Ascending aorta (tissue), 2 donors: ENCODE measurements around the gene HCFC1. TPM values are rescaled to one million over a fixed set of nuclear protein-coding genes. Genes with fewer than 3 reads are reported as not detected.
"Not testable (repeated sequence)": the region's sequence is repeated elsewhere in the genome, so short reads cannot be mapped to it uniquely, and the experiment has no call there.

Source experiments
- DNase-seq, 2 donors: peaks; one replicate each; pipeline ENCODE4 v3.0.0-alpha.2; 2019; ENCODE audit warnings: low spot score in 2 of 2
- H3K27ac ChIP-seq, 2 donors: fragments of 200-600 bp; sonication (generic); one replicate each; pipeline ENCODE4 v1.5.1; 2016 to 2017; ENCODE audit warnings: mild to moderate bottlenecking in 1 of 2
- H3K27me3 ChIP-seq: fragments of 200-600 bp; sonication (generic); one replicate; pipeline ENCODE4 v1.5.1; 2017
- H3K36me3 ChIP-seq, 2 donors: fragments of 200-600 bp; sonication (generic); one replicate each; pipeline ENCODE4 v1.5.1; 2016
- H3K4me1 ChIP-seq, 2 donors: fragments of 200-600 bp; sonication (generic); one replicate each; pipeline ENCODE4 v1.5.1; 2016 to 2017; ENCODE audit warnings: mild to moderate bottlenecking in 1 of 2
- H3K4me3 ChIP-seq, 2 donors: fragments of 200-600 bp; sonication (generic); one replicate each; pipeline ENCODE4 v1.5.1; 2016 to 2017; ENCODE audit warnings: mild to moderate bottlenecking in 1 of 2
- H3K9me3 ChIP-seq, 2 donors: fragments of 200-600 bp; sonication (generic); one replicate each; pipeline ENCODE4 v1.5.1; 2016
- CTCF ChIP-seq, 3 experiments: fragments of 200-600 bp in 2 of 3; fragments of 450-650 bp in 1 of 3; sonication (generic) in 2 of 3; IDR thresholded peaks; one replicate each; pipeline ENCODE4 v1.5.1; 2016 to 2019; ENCODE audit warnings: antibody characterized with exemption in 3 of 3, mild to moderate bottlenecking in 1 of 3, moderate library complexity in 1 of 3
- intact Hi-C: fragments of 100-400 bp; cut with DNase I; formaldehyde crosslinking; loops from one replicate; pipeline ENCODE4 v1.15.1; 2023
- total RNA-seq: library from RNA; depleted of rRNA; stranded (reverse); fragments of >200 nt; gene quantifications from one replicate; pipeline ENCODE4 v1.1.0, GENCODE V29; 2016

Gene HCFC1
- total RNA-seq, 1 donor from 2014 or later: 91.4 TPM

- no peak for DNase-seq
- Histone ChIP-seq H3K27me3 (no peaks in the 10 kb centered on the region), H3K36me3 (no peaks in the 10 kb centered on the region), H3K4me1 (no peaks in the 10 kb centered on the region), H3K9me3 (no peaks in the 10 kb centered on the region), H3K4me3 (no peak overlapping the region), H3K27ac (peak overlapping the region in 1 of 2 donors; percentile 70)
- intact Hi-C loops: no loop called here
- no peak for TF ChIP-seq CTCF (IDR thresholded peaks at IDR 0.05)
These were observed 12.9 kb upstream of the HCFC1 start for GRCh38 chrX:153984351-153985178.

- no peak overlapping the region for H3K27ac ChIP-seq
- no peak for DNase-seq
- intact Hi-C loops: no loop called here
- H3K4me3 ChIP-seq: no peak overlapping the region
- H3K4me1 ChIP-seq: no peaks in the 10 kb centered on the region
- H3K27me3 ChIP-seq: no peaks in the 10 kb centered on the region
- no peaks in the 10 kb centered on the region for H3K36me3 ChIP-seq
- no peaks in the 10 kb centered on the region for H3K9me3 ChIP-seq
- no peak for TF ChIP-seq CTCF (IDR thresholded peaks at IDR 0.05)
These were observed 11.7 kb upstream of the HCFC1 start for GRCh38 chrX:153983321-153983801.

DNA sequence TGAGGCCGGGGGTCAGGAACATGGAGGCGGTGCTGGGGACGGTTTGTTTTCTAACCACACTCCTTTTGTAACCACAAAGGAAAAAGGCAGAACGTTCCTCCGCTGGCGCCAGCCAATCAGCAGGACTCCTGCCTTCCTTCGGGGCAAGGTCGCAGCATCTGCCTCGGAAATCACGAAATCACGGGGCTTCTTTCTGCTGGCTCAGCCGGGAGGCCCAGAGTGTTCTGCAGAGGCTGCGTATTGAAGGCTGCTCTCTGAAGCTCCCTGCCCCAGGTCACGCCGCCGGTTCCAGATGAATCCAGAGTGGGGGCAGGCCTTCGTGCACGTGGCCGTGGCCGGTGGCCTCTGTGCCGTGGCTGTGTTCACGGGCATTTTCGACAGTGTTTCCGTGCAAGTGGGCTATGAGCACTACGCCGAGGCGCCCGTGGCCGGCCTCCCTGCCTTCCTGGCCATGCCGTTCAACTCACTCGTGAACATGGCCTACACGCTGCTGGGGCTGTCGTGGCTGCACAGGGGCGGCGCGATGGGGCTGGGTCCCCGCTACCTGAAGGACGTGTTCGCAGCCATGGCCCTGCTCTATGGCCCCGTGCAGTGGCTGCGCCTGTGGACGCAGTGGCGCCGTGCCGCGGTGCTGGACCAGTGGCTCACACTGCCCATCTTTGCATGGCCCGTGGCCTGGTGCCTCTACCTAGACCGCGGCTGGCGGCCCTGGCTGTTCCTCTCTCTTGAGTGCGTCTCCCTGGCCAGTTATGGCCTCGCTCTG lies 10.3 kb upstream of the HCFC1 start:
- no peaks in the 10 kb centered on the region for H3K9me3 ChIP-seq
- no peak overlapping the region for H3K4me3 ChIP-seq
- H3K4me1 ChIP-seq: no peaks in the 10 kb centered on the region
- H3K36me3 ChIP-seq: no peaks in the 10 kb centered on the region
- no peaks in the 10 kb centered on the region for H3K27me3 ChIP-seq
- DNase-seq: no peak
- TF ChIP-seq CTCF (IDR thresholded peaks at IDR 0.05): no peak
- no peak overlapping the region for H3K27ac ChIP-seq
- intact Hi-C loops: no loop called here

- Histone ChIP-seq H3K27me3 (no peaks in the 10 kb centered on the region), H3K4me1 (no peaks in the 10 kb centered on the region), H3K9me3 (no peaks in the 10 kb centered on the region), H3K27ac (no peak overlapping the region), H3K36me3 (no peaks in the 10 kb centered on the region), H3K4me3 (no peak overlapping the region)
- no peak for DNase-seq
- intact Hi-C loops: no loop called here
- no peak for TF ChIP-seq CTCF (IDR thresholded peaks at IDR 0.05)
These were observed 9.6 kb upstream of the HCFC1 start for GRCh38 chrX:153981231-153981630.

- H3K9me3 ChIP-seq, DNase-seq, H3K4me3 ChIP-seq, H3K4me1 ChIP-seq, H3K36me3 ChIP-seq, H3K27me3 ChIP-seq, intact Hi-C loops, H3K27ac ChIP-seq: not testable (repeated sequence)
These were observed 8.8 kb upstream of the HCFC1 start for GRCh38 chrX:153980394-153980793.

- Histone ChIP-seq H3K27ac (peak overlapping the region in 1 of 2 donors; percentile 99), H3K27me3 (no peaks in the 10 kb centered on the region), H3K9me3 (no peaks in the 10 kb centered on the region), H3K36me3 (no peaks in the 10 kb centered on the region), H3K4me1 (peaks cover 0 to 7% of the 10 kb centered on the region in 2 donors), H3K4me3 (no peak overlapping the region)
- intact Hi-C loops: loop anchor here (5.0 kb wide), 1 partner anchor 567 kb away; no protein-coding TSS in a partner anchor
- TF ChIP-seq CTCF (IDR thresholded peaks at IDR 0.05): no peak
- DNase-seq: no peak
These were observed 3.2 kb upstream of the HCFC1 start for GRCh38 chrX:153974726-153975286.
